ENCODE results near the gene KCNAB1. TPM values are rescaled to one million over a fixed set of nuclear protein-coding genes. Genes with fewer than 3 reads are reported as not detected.

KCNAB1 gene
- polyA plus RNA-seq, 4 donors, result 2.7 to 3.5 (median 3.3) TPM

- DNase-seq (ENCODE audit: low read depth in 4 of 4, low spot score in 2 of 4), result no peak
Measured at GRCh38 chr3:156583469-156583868, 463.1 kb downstream of the KCNAB1 start.

GRCh38 chr3:156586905-156587759 is 466.8 kb downstream of the KCNAB1 start:
- DNase-seq (ENCODE audit: low read depth in 4 of 4, low spot score in 2 of 4), result no peak

GRCh38 chr3:156587760-156588069 is 467.3 kb downstream of the KCNAB1 start:
- DNase-seq (ENCODE audit: low read depth in 4 of 4, low spot score in 2 of 4), result no peak

Other genes with a start within 250 kb of the KCNAB1 start
- 10 to 100 TPM; 56.5 to 75.3 (median 64.5) TPM for gene GMPS, start 249.9 kb upstream of the KCNAB1 start, polyA plus RNA-seq (ENCODE audit: insufficient read length in 4 of 4)

All from left renal cortex interstitium (tissue), 4 donors.